GM19193 (cell line): Measurements from ENCODE around the gene DYNLL2.

Source experiments
- POLR2A ChIP-seq: IDR thresholded peaks from 4 replicates; pipeline ENCODE4 v1.6.1; 2011; ENCODE audit not compliant: insufficient read depth, insufficient read length; ENCODE audit errors: extremely low read depth

DYNLL2 gene

DNA sequence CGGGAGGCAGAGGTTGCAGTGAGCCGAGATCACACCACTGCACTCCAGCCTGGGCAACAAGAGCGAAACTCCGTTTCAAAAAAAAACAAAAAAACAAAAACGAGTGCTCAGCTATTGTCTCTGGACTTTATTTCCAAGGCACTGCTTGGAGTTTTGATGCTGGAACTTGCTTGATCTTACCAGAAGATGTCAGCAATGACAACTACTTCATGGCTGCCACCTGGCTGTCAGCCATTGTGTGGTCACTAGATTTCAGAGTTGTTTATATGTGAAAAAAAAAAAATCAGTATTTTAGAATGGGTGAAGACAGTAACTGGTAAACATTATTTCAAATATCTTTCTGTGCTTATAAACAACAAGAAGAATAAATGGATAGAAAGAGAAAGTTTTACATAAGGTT, 38.7 kb downstream of the DYNLL2 start:
- TF ChIP-seq POLR2A: no peak

DNA sequence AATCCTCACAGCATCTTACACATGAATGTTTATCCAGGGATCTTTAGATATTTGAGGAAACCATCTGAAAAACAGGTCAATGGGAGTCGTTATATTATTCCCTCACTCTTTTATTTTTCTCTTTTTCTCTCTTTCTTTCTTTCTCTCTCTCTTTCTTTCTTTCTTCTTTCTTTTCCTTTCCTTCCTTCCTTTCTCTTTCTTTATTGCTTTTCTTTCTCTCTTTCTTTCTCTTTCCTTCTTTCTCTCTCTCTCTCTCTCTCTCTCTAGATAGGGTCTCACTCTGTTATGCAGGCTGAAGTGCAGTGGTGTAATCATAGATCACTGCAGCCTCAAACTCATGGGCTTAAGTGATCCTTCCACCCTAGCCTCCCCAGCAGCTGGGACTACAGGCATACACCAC, 44.6 kb downstream of the DYNLL2 start:
- no peak for TF ChIP-seq POLR2A

DNA sequence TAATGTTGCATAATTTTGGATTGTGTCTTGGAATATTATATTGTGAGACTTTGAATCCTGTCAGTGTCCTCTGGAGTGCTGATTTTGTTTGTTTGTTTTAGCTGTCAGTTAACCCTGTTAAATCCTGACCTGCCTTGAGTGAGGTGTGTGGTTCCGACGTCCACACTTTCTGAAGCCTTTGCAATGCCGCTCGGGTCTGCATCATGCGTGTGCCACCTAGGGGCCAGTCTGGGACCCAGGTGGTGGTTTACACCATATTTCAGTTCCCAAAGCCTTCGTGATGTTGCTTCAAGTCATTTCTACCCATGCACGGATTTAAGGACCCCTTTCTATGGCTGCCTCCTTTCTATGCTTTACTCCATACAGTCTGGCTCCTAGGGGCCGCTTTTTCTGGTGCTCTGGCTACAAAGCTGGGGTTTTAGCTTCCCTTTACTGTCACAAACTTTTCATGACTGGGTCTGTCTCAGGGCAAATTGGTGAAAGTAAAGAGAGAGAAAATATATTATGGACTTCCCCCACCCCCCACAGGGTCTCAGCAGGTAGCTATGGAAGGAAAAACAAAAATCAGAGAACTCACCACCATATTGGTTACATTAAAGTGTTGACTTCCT, 53.6 kb downstream of the DYNLL2 start:
- TF ChIP-seq POLR2A: no peak

DNA sequence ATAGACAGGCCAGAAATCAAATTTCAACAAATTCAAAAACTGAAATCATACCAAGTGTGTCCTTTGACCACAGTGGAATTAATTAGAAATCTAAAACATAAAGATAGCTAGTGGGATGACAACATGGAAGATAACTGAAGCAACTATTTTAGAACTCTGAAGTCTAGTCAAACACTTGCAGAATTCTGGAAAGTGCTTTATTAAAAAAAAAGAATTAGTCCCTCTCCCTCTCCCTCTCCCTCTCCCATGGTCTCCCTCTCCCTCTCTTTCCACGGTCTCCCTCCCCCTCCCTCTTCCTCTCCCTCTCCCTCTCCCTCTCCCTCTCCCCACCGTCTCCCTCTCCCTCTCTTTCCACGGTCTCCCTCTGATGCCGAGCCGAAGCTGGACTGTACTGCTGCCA, 58.3 kb downstream of the DYNLL2 start:
- TF ChIP-seq POLR2A: no peak

DNA sequence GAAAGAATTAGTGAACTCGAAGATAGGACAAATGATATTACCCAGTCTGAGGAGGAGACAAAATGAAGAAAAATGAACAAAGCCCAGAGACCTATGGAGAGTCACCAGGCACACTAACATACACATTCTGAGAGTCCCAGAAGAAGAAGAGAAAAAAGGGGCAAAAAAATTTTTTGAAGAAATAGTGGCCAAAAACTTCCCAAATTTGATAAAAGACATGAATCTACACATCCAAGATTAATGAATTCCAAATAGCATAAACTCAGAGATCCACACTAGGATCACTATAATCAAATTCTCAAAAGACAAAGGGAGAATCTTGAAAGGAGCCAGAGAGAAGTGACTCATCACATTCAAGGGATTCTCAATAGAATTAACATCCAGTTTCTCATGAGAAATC, 61.6 kb downstream of the DYNLL2 start:
- TF ChIP-seq POLR2A: no peak
